ENCODE data around the gene GPR171. TPM values are rescaled to one million over a fixed set of nuclear protein-coding genes. Genes with fewer than 3 reads are reported as not detected.

Gene GPR171
- total RNA-seq, 1 donor from 2014 or later: 257 TPM

- intact Hi-C loops (cut with micrococcal nuclease): no loop called here
Measured at GRCh38 chr3:151214459-151214858, 11.4 kb upstream of the GPR171 start.

- intact Hi-C loops (cut with micrococcal nuclease): no loop called here
Measured at GRCh38 chr3:151213881-151214280, 10.9 kb upstream of the GPR171 start.

DNA sequence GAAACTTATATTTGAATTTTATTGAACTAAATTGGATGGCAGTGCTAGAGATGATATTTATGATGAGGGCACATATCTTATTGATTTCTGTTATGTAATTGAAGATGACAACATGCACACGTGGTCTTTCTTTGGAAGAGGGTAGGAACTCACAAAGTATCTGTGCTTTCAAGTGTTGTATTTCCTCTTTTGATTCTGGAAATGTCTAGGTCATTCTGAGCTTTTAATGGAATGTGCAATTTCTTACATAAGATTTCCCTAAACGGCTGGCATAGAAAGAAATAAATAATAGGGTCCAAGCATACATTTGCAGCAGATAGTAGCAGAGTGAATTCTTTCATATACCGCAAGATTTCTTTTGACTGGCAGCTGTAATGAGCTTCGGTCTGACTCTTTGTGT, 10.1 kb upstream of the GPR171 start:
- intact Hi-C loops (cut with micrococcal nuclease): no loop called here

DNA sequence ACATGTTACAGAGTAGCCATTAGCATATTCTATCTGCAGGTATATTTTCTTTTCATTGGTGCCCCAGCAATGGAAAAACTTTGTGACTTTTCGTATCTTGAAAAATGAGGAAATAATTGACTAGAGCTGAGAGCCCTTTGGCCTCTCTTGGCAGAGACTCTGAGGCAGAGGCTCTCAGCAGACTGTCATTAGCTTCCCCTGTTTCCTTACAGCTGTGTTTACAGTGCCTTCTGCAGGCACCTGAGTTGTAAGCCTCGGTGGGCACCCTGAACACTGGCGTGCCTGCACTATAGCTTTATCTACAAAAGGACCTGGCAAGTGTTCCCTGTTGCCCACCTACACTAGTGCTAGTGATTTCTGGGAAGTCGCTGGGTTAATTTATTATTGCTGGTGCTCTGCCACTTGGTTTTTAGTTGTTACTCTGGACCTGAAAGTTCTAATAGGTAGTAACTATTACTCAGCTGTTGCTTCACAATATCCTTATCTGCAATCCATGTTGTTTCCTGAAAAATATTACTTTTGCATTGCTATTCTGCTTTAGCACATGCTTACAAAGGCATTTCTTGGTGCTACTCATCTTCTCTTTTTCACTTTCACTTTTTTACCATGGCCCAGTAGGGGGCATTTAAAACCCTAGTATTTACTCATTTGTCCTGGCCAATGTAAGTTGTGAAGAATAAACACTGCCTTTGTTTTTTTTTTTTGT, 7.8 kb upstream of the GPR171 start:
- intact Hi-C loops (cut with micrococcal nuclease): loop anchor here (1.0 kb wide), 5 partner anchors 8 to 72 kb away; partner anchors contain the start of gene GPR171

DNA sequence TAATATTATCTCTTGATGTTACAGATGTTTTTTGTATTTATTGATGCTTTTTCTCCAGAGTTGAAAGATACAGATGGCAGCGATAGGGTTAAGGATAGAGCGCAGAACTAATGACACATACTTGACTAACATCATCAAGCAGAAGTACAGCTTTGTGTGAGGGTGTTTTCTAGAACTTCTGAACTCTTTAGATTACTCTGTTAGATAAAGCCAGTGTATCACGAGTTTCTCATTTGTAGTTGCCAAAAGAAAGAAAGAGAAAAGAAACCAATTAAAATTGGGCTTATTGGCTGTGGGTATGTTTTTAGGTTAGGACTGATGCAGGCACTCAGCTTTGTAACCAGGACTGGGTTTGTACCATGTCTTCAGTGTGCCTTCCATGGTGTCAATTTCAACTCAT, 6.6 kb upstream of the GPR171 start:
- intact Hi-C loops (cut with micrococcal nuclease): loop anchor here (1.0 to 10.0 kb wide), 5 partner anchors 59 to 1985 kb away; partner anchors contain the start of genes CP and RNF13

DNA sequence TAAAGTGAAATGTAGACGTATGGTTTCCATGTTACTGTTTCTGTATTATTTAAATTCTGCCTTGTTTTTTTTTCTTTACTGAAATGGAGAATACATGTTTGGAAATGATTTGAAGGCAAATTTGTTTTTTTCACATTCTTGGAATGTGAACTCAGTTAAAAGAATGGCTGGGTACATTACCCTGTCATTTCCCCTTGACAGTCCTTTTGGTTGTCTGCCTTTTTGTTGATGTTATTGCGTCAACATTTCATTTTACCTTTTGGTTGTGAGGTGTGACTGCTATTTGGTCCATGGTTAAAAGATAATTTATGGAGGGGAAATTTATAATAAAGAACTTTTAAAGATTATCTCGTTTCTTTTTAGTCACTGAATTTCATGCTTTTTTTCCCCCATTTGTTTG, 3.2 kb upstream of the GPR171 start:
- intact Hi-C loops (cut with micrococcal nuclease): loop anchor here (10.0 kb wide), 3 partner anchors 1391 to 1981 kb away; partner anchors contain the start of genes CP and RNF13

GRCh38 chr3:151205482-151205881, 2.5 kb upstream of the GPR171 start:
- intact Hi-C loops (cut with micrococcal nuclease): loop anchor here (10.0 kb wide), 3 partner anchors 1391 to 1981 kb away; partner anchors contain the start of genes CP and RNF13

DNA sequence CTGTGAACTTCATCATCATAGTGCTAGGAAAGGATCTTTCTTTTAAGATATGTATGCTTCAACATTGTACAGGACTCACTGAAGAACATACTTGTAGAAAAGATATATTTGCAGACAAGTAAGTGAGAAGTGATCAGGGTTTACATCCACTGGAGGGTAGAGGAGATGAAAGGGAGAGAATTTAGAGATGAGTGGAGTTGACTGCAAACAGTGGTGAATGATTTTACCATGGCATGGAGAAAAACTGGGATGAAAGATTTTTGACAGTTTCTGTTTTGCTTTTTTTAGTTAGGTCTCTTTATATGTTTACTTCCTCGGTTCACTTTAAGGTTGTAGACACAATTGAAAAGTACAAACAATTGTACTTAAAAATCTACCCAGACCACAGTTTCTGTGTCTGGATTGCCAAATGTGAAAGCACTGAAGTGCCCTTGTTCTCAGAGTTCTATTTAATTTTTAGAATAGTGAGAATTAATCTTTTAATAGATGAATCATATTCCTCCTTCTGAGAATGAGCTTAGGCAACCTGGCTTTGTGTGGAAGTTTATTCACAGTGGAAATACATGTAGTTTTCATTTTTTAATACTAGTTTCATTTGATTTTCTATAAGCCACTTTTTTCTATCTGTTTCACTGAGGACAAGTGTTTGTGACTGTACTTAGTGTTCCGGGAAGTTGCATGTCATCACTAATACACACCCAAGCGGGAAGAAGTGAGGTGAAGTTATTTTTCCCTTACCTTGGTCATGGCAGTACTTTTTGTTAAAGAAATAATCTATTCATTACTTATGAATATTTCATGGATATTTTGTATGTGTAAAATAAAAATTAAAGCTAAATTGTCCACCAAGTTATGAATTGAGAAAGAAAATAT, 1.8 kb upstream of the GPR171 start:
- intact Hi-C loops (cut with micrococcal nuclease): loop anchor here (5.0 to 10.0 kb wide), 6 partner anchors 993 to 1980 kb away; partner anchors contain the start of genes CP, RAP2B and RNF13

- intact Hi-C loops (cut with micrococcal nuclease): loop anchor here (2.0 to 10.0 kb wide), 7 partner anchors 82 to 1976 kb away; partner anchors contain the start of genes CP, RAP2B and RNF13
Measured at GRCh38 chr3:151201051-151201730, 1.8 kb downstream of the GPR171 start.

DNA sequence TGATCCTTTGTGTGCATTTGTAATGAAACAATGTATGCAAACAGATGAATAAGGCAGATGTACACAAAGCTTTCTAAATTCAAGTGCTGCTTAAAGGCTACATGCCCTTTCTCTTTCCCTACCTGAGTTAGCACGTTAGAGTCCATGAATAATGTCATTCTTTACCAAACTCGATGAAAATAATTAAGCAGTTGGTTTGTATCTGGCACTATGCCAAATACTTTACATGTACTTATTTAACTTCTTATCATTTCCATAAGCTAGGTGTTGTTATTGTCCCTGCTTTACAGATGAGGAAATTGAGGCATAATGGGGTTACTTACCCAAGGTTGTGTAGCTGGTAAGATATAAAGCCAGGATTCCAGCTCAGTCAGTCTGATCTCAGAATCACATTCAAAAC, 2.4 kb downstream of the GPR171 start:
- intact Hi-C loops (cut with micrococcal nuclease): loop anchor here (1.0 to 10.0 kb wide), 8 partner anchors 8 to 1976 kb away; partner anchors contain the start of genes CP, RAP2B and RNF13

DNA sequence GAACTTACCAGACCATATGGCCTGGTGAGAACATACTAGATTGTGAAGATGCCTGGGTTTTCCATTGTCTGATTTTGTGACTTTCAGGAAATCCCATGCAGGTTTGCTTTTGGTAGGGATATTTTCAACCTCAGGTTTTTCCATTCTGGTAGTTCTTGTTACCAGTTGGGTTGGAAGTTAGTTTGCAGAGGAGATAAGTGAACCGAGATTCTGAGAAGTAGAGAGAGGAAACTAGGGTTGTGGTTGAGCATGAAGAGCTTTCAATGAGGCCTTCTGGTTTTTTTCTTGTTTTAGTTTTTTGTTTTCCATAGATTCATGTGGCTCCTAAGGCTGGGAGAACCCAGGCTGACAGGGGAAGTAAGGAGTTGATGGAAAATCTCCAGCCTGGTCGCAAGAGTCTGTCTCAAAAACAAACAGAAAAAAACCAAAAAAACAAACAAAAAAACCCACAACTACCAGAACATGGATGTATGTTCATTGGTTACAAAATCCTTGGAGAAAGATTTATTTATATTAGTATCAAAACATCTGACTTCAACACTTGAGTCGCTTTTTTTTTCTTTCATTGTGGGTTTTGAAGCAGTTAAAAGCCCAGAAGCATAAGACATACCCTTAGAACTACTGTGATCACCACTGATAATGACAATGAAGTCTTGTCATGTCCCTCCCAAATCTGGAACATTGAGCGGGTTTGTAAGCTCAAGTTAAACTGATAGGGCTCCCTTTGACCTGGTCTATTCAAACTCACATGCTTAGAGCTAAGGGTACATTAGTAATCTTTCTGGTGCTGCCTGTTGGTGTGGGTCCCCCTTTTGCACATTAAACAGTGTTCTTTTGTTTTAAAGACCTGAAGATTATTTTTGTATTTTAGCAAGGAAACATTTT, 3.2 kb downstream of the GPR171 start:
- intact Hi-C loops (cut with micrococcal nuclease): loop anchor here (1.0 to 10.0 kb wide), 8 partner anchors 7 to 1975 kb away; partner anchors contain the start of genes CP, RAP2B and RNF13

DNA sequence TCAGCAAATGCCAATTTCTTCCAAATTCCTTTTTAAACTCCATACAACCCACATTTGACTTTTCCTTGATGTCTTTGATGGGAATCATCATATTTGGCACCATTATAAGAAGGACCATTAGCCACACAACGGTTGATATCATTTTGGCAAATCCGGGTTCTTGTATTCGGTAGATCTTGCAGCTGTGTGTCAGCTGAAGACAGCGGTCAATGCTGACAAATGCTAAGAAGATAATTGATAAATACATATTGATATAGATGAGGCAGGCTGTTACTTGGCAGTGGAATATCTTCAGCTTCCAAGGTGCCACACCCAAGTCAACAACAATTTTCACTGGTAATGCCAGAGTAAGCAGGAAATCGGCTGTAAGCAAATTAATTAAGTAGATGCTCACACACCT, 4.2 kb downstream of the GPR171 start:
- intact Hi-C loops (cut with micrococcal nuclease): no loop called here

GRCh38 chr3:151197981-151198767, 4.8 kb downstream of the GPR171 start:
- intact Hi-C loops (cut with micrococcal nuclease): no loop called here

DNA sequence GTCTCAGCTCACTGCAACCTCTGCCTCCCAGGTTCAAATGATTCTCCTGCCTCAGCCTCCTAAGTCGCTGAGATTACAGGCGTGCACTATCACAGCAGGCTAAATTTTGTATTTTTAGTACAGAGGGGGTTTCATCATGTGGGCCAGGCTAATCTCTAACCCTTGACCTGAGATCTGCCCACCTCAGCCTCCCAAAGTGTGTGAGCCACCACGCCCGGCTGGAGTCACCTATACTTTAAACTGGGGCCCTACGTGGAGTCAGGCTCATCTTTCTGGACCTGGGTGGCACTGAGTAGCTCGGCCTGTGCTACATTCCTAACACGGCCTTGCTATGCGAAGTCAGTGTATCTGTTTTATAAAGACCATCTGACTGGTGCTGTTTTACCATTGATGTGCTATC, 5.8 kb downstream of the GPR171 start:
- intact Hi-C loops (cut with micrococcal nuclease): no loop called here

DNA sequence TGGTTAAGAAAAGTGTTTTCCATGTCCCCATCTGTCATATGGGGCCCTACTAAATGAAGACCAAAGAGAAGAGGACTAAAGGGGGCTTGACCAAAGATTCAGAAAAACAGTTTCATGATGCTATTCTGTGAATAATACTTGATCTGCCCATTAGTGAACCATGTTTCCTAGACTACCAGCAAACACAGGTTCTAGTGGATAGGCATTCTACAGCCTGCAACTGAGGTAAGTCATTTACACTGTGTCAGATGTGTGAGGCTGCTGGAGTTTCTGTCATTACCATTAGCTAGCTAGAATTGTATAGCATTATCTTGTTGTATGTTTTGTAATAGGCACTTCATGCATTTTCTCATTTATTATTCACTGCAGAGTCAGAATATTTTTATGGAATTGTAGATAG, 6.6 kb downstream of the GPR171 start:
- intact Hi-C loops (cut with micrococcal nuclease): no loop called here

DNA sequence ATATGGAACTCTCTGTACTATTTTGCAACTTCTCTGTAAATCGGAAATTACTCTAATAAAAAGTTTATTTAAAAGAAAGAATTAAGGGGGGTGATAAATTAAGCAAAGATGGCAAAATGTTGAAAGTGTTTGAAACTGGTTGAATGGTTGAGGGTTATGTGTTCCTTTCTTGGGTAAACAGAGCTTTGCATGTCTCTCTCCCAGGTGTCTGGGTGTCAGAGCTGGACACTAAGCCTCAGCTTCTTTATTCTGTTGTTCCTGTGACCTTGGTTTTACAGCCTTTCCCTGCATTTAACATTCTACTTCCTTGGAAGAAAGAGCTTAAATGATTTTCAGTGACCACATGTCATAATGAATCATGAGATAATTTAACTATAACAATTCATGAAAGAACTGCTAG, 7.2 kb downstream of the GPR171 start:
- intact Hi-C loops (cut with micrococcal nuclease): no loop called here

DNA sequence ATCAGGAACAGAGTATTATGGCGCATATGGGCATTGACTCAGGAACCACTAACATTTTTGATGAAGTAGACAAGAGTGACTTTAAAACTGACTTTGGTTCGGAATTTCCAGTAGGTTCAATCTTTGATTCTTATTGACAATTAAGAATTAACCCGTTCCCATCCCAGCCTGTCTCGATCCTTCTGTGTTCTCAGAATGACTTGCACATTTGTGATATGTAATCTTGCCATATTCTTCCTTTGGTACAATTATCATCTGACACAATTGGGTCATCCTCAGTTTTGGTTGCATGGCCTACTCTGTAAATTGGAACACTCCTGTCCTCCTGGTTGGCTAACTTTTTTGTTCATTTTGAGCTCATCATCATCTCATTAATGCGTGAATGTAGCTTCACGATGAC, 10.5 kb downstream of the GPR171 start:
- intact Hi-C loops (cut with micrococcal nuclease): loop anchor here (1.0 kb wide), 2 partner anchors 8 to 9 kb away; no protein-coding TSS in a partner anchor

- intact Hi-C loops (cut with micrococcal nuclease): no loop called here
Measured at GRCh38 chr3:151191095-151191494, 11.9 kb downstream of the GPR171 start.

GRCh38 chr3:151183265-151183671, 19.7 kb downstream of the GPR171 start:
- intact Hi-C loops (cut with micrococcal nuclease): loop anchor here (1.0 kb wide), 5 partner anchors 9 to 95 kb away; partner anchors contain the start of genes GPR171 and P2RY14

All from T-helper 1 cell treated with Interleukin-12 subunit alpha and Interleukin-12 subunit beta and Interleukin-4 antibody, amounts not matched to agents 30 ng/mL and 1 ng/mL, for 36 hours (primary cell).